SK-N-SH treated with all-trans-retinoic acid at 6 μM for 48 hours (cell line): ENCODE data around the gene OVCH2.

Source experiments
- ATAC-seq: fragments of 200-7000 bp; cut with Tn5 transposase; 3 replicates; pipeline ENCODE4 v1.9.1; 2020; ENCODE audit warnings: mild to moderate bottlenecking, moderate library complexity
- ARNTL ChIP-seq: fragments of 450-650 bp; formaldehyde crosslinking; IDR thresholded peaks from 2 replicates; pipeline ENCODE4 v1.5.0; 2020; ENCODE audit warnings: low read depth, mild to moderate bottlenecking, moderate library complexity, borderline replicate concordance
- BACH2 ChIP-seq: fragments of 250-450 bp; sonication (Bioruptor Pico); IDR thresholded peaks from 2 replicates; pipeline ENCODE4 v1.9.0; 2021; ENCODE audit warnings: mild to moderate bottlenecking, borderline replicate concordance
- CREB5 ChIP-seq: fragments of 250-450 bp; sonication (Bioruptor Pico); IDR thresholded peaks from 2 replicates; pipeline ENCODE4 v1.5.1; 2020; ENCODE audit warnings: low read depth, mild to moderate bottlenecking, moderate library complexity
- CSDC2 ChIP-seq: fragments of 250-450 bp; sonication (Bioruptor Pico); IDR thresholded peaks from 2 replicates; pipeline ENCODE4 v1.5.0; 2020; ENCODE audit warnings: mild to moderate bottlenecking, moderate library complexity
- CSRNP3 ChIP-seq: fragments of 250-450 bp; sonication (Bioruptor Pico); IDR thresholded peaks from 2 replicates; pipeline ENCODE4 v1.5.1; 2021; ENCODE audit warnings: mild to moderate bottlenecking, moderate library complexity
- ESRRG ChIP-seq: fragments of 250-450 bp; sonication (Bioruptor Pico); IDR thresholded peaks from 2 replicates; pipeline ENCODE4 v1.6.1; 2021; ENCODE audit warnings: mild to moderate bottlenecking
- GLIS3 ChIP-seq: fragments of 250-450 bp; sonication (Bioruptor Pico); IDR thresholded peaks from 2 replicates; pipeline ENCODE4 v1.5.0; 2020; ENCODE audit warnings: mild to moderate bottlenecking, moderate library complexity
- OSR1 ChIP-seq: fragments of 250-450 bp; sonication (Bioruptor Pico); IDR thresholded peaks from 2 replicates; pipeline ENCODE4 v1.8.0; 2022; ENCODE audit warnings: moderate library complexity, mild to moderate bottlenecking, inconsistent platforms
- POU6F1 ChIP-seq: fragments of 250-450 bp; sonication (Bioruptor Pico); IDR thresholded peaks from 2 replicates; pipeline ENCODE4 v1.8.0; 2021; ENCODE audit warnings: low read depth, mild to moderate bottlenecking, moderate library complexity, borderline replicate concordance
- PPARA ChIP-seq: fragments of 250-450 bp; sonication (Bioruptor Pico); IDR thresholded peaks from 2 replicates; pipeline ENCODE4 v1.5.0; 2020; ENCODE audit warnings: mild to moderate bottlenecking, borderline replicate concordance
- SNAI2 ChIP-seq: fragments of 250-450 bp; sonication (Bioruptor Pico); IDR thresholded peaks from 2 replicates; pipeline ENCODE4 v1.5.0; 2020; ENCODE audit warnings: mild to moderate bottlenecking, moderate library complexity
- TCF4 ChIP-seq: fragments of 250-450 bp; sonication (Bioruptor Pico); IDR thresholded peaks from 2 replicates; pipeline ENCODE4 v1.8.0; 2021; ENCODE audit warnings: mild to moderate bottlenecking, moderate library complexity, borderline replicate concordance
- TOX ChIP-seq: fragments of 250-450 bp; sonication (Bioruptor Pico); IDR thresholded peaks from 2 replicates; pipeline ENCODE4 v1.8.0; 2021; ENCODE audit warnings: mild to moderate bottlenecking, moderate library complexity, borderline replicate concordance
- TSHZ2 ChIP-seq: fragments of 250-450 bp; sonication (Bioruptor Pico); IDR thresholded peaks from 2 replicates; pipeline ENCODE4 v1.5.0; 2020; ENCODE audit warnings: mild to moderate bottlenecking, moderate library complexity
- ZC3H10 ChIP-seq: fragments of 250-450 bp; sonication (Bioruptor Pico); IDR thresholded peaks from 2 replicates; pipeline ENCODE4 v1.5.1; 2021; ENCODE audit warnings: mild to moderate bottlenecking, moderate library complexity
- ZFP30 ChIP-seq: fragments of 450-650 bp; formaldehyde crosslinking; IDR thresholded peaks from 2 replicates; pipeline ENCODE4 v1.5.0; 2022; ENCODE audit warnings: mild to moderate bottlenecking, moderate library complexity
- ZNF565 ChIP-seq: fragments of 450-650 bp; formaldehyde crosslinking; conservative IDR thresholded peaks from 2 replicates; pipeline ENCODE4 v1.5.0; 2020; ENCODE audit warnings: low read depth, mild to moderate bottlenecking, moderate library complexity
- ZNF8 ChIP-seq: fragments of 450-650 bp; formaldehyde crosslinking; IDR thresholded peaks from 2 replicates; pipeline ENCODE4 v1.5.0; 2020; ENCODE audit warnings: mild to moderate bottlenecking, moderate library complexity

OVCH2 gene

GRCh38 chr11:7689239-7689638 is 17.0 kb downstream of the OVCH2 start (continued):
- TF ChIP-seq TSHZ2 (CRISPR knock-in tag) (no peak), SNAI2 (CRISPR knock-in tag) (no peak)

GRCh38 chr11:7688238-7688826 is 17.9 kb downstream of the OVCH2 start:
- TF ChIP-seq GLIS3 (no peak), PPARA (CRISPR knock-in tag) (no peak), TCF4 (no peak), TSHZ2 (CRISPR knock-in tag) (no peak), SNAI2 (CRISPR knock-in tag) (no peak), OSR1 (CRISPR knock-in tag) (no peak), ARNTL (no peak), ZNF8 (CRISPR knock-in tag) (no peak), POU6F1 (no peak)
- peak; percentile 69 for ATAC-seq

GRCh38 chr11:7687386-7687785 is 18.9 kb downstream of the OVCH2 start:
- no peak for ATAC-seq
- TF ChIP-seq POU6F1, result no peak

GRCh38 chr11:7686761-7687160 is 19.5 kb downstream of the OVCH2 start:
- ATAC-seq, result no peak
- TF ChIP-seq GLIS3, result no peak
- no peak for TF ChIP-seq TSHZ2 (CRISPR knock-in tag)
- TF ChIP-seq POU6F1, result no peak
- TF ChIP-seq ZNF565 (CRISPR knock-in tag), result no peak
- TF ChIP-seq ESRRG (CRISPR knock-in tag), result no peak
- TF ChIP-seq ZFP30 (CRISPR knock-in tag), result no peak
- no peak for TF ChIP-seq OSR1 (CRISPR knock-in tag)
- no peak for TF ChIP-seq TCF4
- TF ChIP-seq ZC3H10 (CRISPR knock-in tag), result no peak
- no peak for TF ChIP-seq CSRNP3
- no peak for TF ChIP-seq CREB5 (CRISPR knock-in tag)
- TF ChIP-seq PPARA (CRISPR knock-in tag), result no peak
- no peak for TF ChIP-seq ARNTL
- TF ChIP-seq BACH2 (CRISPR knock-in tag), result no peak
- TF ChIP-seq CSDC2 (CRISPR knock-in tag), result no peak
- TF ChIP-seq ZNF8 (CRISPR knock-in tag), result no peak
- TF ChIP-seq TOX (CRISPR knock-in tag), result no peak
- TF ChIP-seq, all 23 proteins: peak for 0
